DND-41 (cell line): Measurements from ENCODE around the gene ADORA2B.

Source experiments
- CTCF ChIP-seq: IDR thresholded peaks from 2 replicates; pipeline ENCODE4 v1.5.1; 2012; ENCODE audit warnings: borderline replicate concordance, low read length, moderate library complexity, mild to moderate bottlenecking; ENCODE audit not compliant: poor library complexity, severe bottlenecking; ENCODE audit errors: extremely low read depth
- EZH2 ChIP-seq: IDR thresholded peaks from 3 replicates; pipeline ENCODE4 v1.6.1; 2012; ENCODE audit warnings: borderline replicate concordance, low read depth, mild to moderate bottlenecking, moderate library complexity, low read length, inconsistent platforms; ENCODE audit not compliant: severe bottlenecking

- TF ChIP-seq CTCF (no peak), EZH2 (no peak)
Observed at GRCh38 chr17:15947976-15948752, 3.2 kb downstream of the ADORA2B start.
